ENCODE results near the gene PAPOLB.
"Not testable (repeated sequence)": the region's sequence is repeated elsewhere in the genome, so short reads cannot be mapped to it uniquely, and the experiment has no call there.

The PAPOLB gene

GRCh38 chr7:4861673-4862072, at the start of gene PAPOLB:
Gene PAPOLB (minus strand): TSS chr7:4862030. CDS start chr7:4861810, 220 bp downstream.
- DNase-seq = no peak

GRCh38 chr7:4911111-4911828, 49.4 kb upstream of the PAPOLB start:
- no peak for DNase-seq

GRCh38 chr7:4906682-4907081, 44.9 kb upstream of the PAPOLB start:
- DNase-seq = no peak

- no peak for DNase-seq
Measured at GRCh38 chr7:4905171-4905570, 43.3 kb upstream of the PAPOLB start.

GRCh38 chr7:4904346-4904745, 42.5 kb upstream of the PAPOLB start:
- DNase-seq = no peak

- DNase-seq = no peak
Measured at GRCh38 chr7:4895766-4896165, 33.9 kb upstream of the PAPOLB start.

- DNase-seq = no peak
Measured at GRCh38 chr7:4894482-4894881, 32.7 kb upstream of the PAPOLB start.

GRCh38 chr7:4893929-4894475, 32.2 kb upstream of the PAPOLB start:
- DNase-seq = no peak

- DNase-seq = not testable (repeated sequence)
Measured at GRCh38 chr7:4893188-4893587, 31.4 kb upstream of the PAPOLB start.

- not testable (repeated sequence) for DNase-seq
Measured at GRCh38 chr7:4891522-4891921, 29.7 kb upstream of the PAPOLB start.

GRCh38 chr7:4889682-4890081, 27.9 kb upstream of the PAPOLB start:
- DNase-seq = no peak

- DNase-seq = no peak
Measured at GRCh38 chr7:4888161-4888560, 26.3 kb upstream of the PAPOLB start.

- DNase-seq = no peak
Measured at GRCh38 chr7:4886671-4887070, 24.8 kb upstream of the PAPOLB start.

- no peak for DNase-seq
Measured at GRCh38 chr7:4885317-4885807, 23.5 kb upstream of the PAPOLB start.

GRCh38 chr7:4884164-4884563, 22.3 kb upstream of the PAPOLB start:
- DNase-seq = no peak

- DNase-seq = peak; percentile 9
Measured at GRCh38 chr7:4883372-4884144, 21.7 kb upstream of the PAPOLB start, which contains the start of gene RADIL. Gene RADIL (minus strand): TSS chr7:4883716. CDS start chr7:4878139, 5,577 bp downstream.

GRCh38 chr7:4883033-4883371, 21.2 kb upstream of the PAPOLB start:
- no peak for DNase-seq

GRCh38 chr7:4882169-4883032, 20.6 kb upstream of the PAPOLB start:
- DNase-seq = no peak

GRCh38 chr7:4880218-4880617, 18.4 kb upstream of the PAPOLB start:
- DNase-seq = no peak

GRCh38 chr7:4879396-4880081, 17.7 kb upstream of the PAPOLB start:
- DNase-seq = no peak

GRCh38 chr7:4878336-4879335, 16.8 kb upstream of the PAPOLB start:
- no peak for DNase-seq
